Left ventricle myocardium inferior (tissue), 1 donor: ENCODE measurements around the gene MED12L. TPM values are rescaled to one million over a fixed set of nuclear protein-coding genes. Genes with fewer than 3 reads are reported as not detected.

Source experiments
- DNase-seq: peaks from one replicate; pipeline ENCODE4 v3.0.0-alpha.2; 2020
- H3K27ac ChIP-seq: fragments of 200-600 bp; replicated peaks from 2 replicates; pipeline ENCODE4 v1.8.0; 2021
- H3K27me3 ChIP-seq: fragments of 200-600 bp; 2 replicates; pipeline ENCODE4 v1.8.0; 2021; ENCODE audit warnings: low read depth
- H3K36me3 ChIP-seq: fragments of 200-600 bp; 2 replicates; pipeline ENCODE4 v1.8.0; 2021
- H3K4me1 ChIP-seq: fragments of 200-600 bp; 2 replicates; pipeline ENCODE4 v1.8.0; 2021
- H3K4me3 ChIP-seq: fragments of 200-600 bp; 2 replicates; pipeline ENCODE4 v1.8.0; 2021; ENCODE audit warnings: mild to moderate bottlenecking, moderate library complexity
- H3K9me3 ChIP-seq: fragments of 200-600 bp; replicated peaks from 2 replicates; pipeline ENCODE4 v1.8.0; 2021
- CTCF ChIP-seq: fragments of 200-600 bp; IDR thresholded peaks from 2 replicates; pipeline ENCODE4 v1.8.0; 2021; ENCODE audit warnings: antibody characterized with exemption, mild to moderate bottlenecking, borderline replicate concordance
- intact Hi-C: fragments of 100-400 bp; cut with micrococcal nuclease; formaldehyde crosslinking; loops from one replicate; pipeline ENCODE4 v1.11.0; 2022
- total RNA-seq: library from RNA; stranded (reverse); fragmentation: NEBNext Ultra II Directional; extraction: Animal tissue kit (Norgen Biotek cat#: 25700); gene quantifications from one replicate; pipeline ENCODE4 v1.2.1, GENCODE V29; 2021
- donor health status: DM: no; HTN: yes; CAD: no; lungs with severe emphysema.

The MED12L gene
- total RNA-seq, 1 donor from 2014 or later, result 0.82 TPM

- Histone ChIP-seq H3K9me3 (no peaks in the 10 kb centered on the region), H3K4me1 (no peaks in the 10 kb centered on the region), H3K4me3 (no peak overlapping the region), H3K36me3 (no peaks in the 10 kb centered on the region), H3K27me3 (no peaks in the 10 kb centered on the region), H3K27ac (no peak overlapping the region)
- TF ChIP-seq CTCF, result no peak
- DNase-seq, result no peak
- intact Hi-C loops, result no loop called here
Measured at GRCh38 chr3:151315846-151316245, 230.4 kb downstream of the MED12L start.

GRCh38 chr3:151316267-151316991, 231.0 kb downstream of the MED12L start, which contains the start of gene GPR87:
TSS of gene GPR87 (minus strand) at chr3:151316820. CDS start at chr3:151300100, 16,720 bp downstream.
- DNase-seq, result no peak
- Histone ChIP-seq H3K27ac (no peak within 1 kb of the TSS), H3K9me3 (no peaks in the 10 kb centered on the region), H3K4me1 (no peaks in the 10 kb centered on the region), H3K27me3 (no peaks in the 10 kb centered on the region), H3K4me3 (no peak within 1 kb of the TSS), H3K36me3 (no peaks in the 10 kb centered on the region)
- no peak for TF ChIP-seq CTCF
- intact Hi-C loops, result no loop called here

DNA sequence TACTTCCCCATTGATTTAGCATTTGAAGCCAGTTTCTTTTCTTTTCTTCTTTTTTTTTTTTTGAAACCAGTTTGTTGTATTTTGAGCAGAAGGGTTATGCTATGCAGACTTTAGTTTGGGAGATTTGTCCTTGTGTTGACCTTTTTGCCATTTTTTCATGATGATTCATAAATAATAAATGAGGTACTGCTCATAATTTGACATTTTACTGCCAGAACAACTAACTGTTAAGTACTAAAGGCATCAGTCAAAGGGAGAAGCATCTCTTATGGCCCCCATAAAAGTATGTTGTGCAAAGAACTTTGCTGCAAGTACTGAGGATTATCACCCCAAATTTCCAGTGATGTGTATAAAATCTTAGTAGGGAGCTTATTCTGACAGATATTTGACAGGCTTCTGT, 232.8 kb downstream of the MED12L start:
- DNase-seq, result no peak
- TF ChIP-seq CTCF, result no peak
- H3K36me3 ChIP-seq, result no peaks in the 10 kb centered on the region
- intact Hi-C loops, result no loop called here
- no peaks in the 10 kb centered on the region for H3K27me3 ChIP-seq
- no peaks in the 10 kb centered on the region for H3K4me1 ChIP-seq
- H3K9me3 ChIP-seq, result no peaks in the 10 kb centered on the region
- H3K4me3 ChIP-seq, result no peak overlapping the region
- H3K27ac ChIP-seq, result no peak overlapping the region

GRCh38 chr3:151318991-151319390, 233.5 kb downstream of the MED12L start:
- no peak for TF ChIP-seq CTCF
- no peaks in the 10 kb centered on the region for H3K27me3 ChIP-seq
- no peak overlapping the region for H3K27ac ChIP-seq
- no peaks in the 10 kb centered on the region for H3K9me3 ChIP-seq
- H3K36me3 ChIP-seq, result no peaks in the 10 kb centered on the region
- DNase-seq, result no peak
- intact Hi-C loops, result no loop called here
- H3K4me3 ChIP-seq, result no peak overlapping the region
- H3K4me1 ChIP-seq, result no peaks in the 10 kb centered on the region

DNA sequence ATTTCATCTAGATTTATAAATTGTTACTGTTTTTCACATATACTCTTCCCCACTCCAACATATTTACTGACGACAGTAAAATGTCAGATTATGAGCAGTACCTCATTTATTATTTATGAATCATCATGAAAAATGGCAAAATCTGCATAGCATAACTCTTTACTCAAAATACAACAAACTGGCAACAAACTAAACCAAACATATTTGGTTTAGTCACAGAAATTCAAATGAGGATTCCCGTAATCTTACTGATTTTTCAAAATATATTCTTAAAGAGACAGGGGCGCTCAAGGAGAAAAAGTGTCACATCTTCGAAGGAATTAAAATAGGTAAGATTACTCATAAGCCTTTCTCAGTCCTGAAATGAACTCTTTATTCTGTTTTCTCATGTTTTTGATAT, 234.2 kb downstream of the MED12L start:
- Histone ChIP-seq H3K27me3 (no peaks in the 10 kb centered on the region), H3K4me3 (no peak overlapping the region), H3K9me3 (no peaks in the 10 kb centered on the region), H3K36me3 (no peaks in the 10 kb centered on the region), H3K4me1 (no peaks in the 10 kb centered on the region), H3K27ac (no peak overlapping the region)
- TF ChIP-seq CTCF, result no peak
- intact Hi-C loops, result no loop called here
- DNase-seq, result no peak
